Activated gamma-delta T cell (primary cell): ENCODE measurements around the gene CENPP.

Source experiments
- DNase-seq: peaks from one replicate; lab custom pipeline; 2025; lab: John Stamatoyannopoulos, UW

Gene CENPP

GRCh38 chr9:92508018-92508820, 182.5 kb downstream of the CENPP start:
- no peak for DNase-seq

- no peak for DNase-seq
These were observed 183.3 kb downstream of the CENPP start for GRCh38 chr9:92509050-92509449.

DNA sequence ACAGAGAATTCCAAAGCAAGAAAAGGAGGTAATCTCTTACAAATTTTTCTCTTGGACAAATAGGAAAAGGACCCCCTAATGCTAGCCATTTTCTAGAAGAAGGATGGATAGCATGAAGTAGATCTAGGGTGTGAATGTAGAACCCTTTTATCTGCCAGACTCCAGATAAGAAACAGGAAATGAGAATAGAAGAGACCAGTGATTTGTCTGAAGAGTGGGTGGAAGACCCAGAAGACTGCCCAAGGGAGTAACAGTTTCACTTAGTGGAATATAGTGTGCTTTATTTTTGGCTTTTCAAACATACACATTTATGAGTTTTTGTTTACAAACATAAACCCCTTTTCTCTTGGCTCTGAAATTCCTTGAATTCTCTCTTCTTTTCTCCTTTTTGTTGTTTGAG, 185.0 kb downstream of the CENPP start:
- no peak for DNase-seq

DNA sequence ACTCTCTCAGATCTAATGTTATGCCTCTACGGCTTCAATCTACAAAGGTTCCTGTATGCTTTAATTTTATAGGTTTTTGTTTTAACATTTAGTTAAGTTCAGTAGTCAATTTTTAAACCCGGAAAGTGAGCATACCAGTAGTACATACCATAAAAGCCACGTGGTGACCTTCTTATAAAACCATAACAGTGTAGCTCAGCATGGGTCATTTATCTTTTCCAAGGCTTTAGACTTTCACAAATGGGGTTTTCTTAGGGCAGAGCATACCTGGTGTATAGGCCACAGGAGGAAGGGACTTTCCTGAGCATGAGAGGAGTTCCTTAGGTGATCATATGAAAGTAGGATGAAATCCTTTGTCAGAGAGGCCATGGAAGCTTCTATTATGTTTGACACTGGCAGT, 186.9 kb downstream of the CENPP start:
- DNase-seq, result no peak

GRCh38 chr9:92513349-92513748, 187.6 kb downstream of the CENPP start:
- no peak for DNase-seq

GRCh38 chr9:92514635-92515034, 188.9 kb downstream of the CENPP start:
- no peak for DNase-seq

GRCh38 chr9:92516521-92516920, 190.8 kb downstream of the CENPP start:
- no peak for DNase-seq

- DNase-seq, result no peak
These were observed 191.3 kb downstream of the CENPP start for GRCh38 chr9:92517046-92517445.

- DNase-seq, result no peak
These were observed 192.4 kb downstream of the CENPP start for GRCh38 chr9:92518199-92518598.

DNA sequence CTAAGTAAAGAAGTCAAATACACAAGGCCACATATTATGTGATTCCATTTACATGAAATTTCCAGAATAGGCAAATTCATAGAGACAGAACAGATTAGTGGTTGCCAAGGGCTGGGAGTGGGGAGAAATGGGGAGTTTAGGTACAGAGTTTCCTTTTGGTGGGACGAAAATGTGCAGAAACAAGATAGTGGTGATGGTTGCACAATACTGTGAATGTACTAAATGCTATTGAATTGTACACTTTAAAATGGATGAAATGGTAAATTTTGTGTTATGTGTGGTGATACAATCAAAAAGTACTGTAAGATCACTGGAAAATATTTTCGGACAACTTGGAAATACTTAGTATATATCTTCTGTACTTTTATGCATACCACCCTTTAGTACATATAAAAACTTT, 195.1 kb downstream of the CENPP start:
- no peak for DNase-seq

GRCh38 chr9:92522983-92523970, 197.5 kb downstream of the CENPP start:
- DNase-seq, result no peak

GRCh38 chr9:92524881-92525280, 199.1 kb downstream of the CENPP start:
- DNase-seq, result no peak

GRCh38 chr9:92525306-92525705, 199.6 kb downstream of the CENPP start:
- DNase-seq, result no peak

- no peak for DNase-seq
These were observed 201.6 kb downstream of the CENPP start for GRCh38 chr9:92527291-92527828.

- DNase-seq, result no peak
These were observed 202.2 kb downstream of the CENPP start for GRCh38 chr9:92527832-92528521.

GRCh38 chr9:92528522-92528849, 202.7 kb downstream of the CENPP start:
- DNase-seq, result no peak

GRCh38 chr9:92529124-92529523, 203.4 kb downstream of the CENPP start:
- DNase-seq, result no peak

DNA sequence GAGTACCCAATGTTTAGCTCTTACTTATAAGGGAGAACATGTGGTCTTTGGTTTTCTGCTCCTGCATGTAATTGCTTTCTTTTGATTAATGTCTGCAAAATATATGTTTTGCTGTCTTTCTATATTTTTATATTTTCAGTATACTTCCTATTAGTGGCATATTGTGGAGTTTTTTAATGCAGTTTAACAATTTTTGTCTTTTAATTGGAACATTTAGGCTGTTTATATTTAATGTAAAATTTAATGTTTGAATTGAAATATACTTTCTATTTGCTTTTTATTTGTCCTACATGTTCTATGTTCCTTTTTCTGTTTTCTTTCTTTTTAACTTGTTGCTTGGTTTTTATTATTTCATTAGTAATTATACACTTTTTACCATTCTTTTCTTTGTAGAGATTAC, 205.1 kb downstream of the CENPP start:
- no peak for DNase-seq

- no peak for DNase-seq
These were observed 208.5 kb downstream of the CENPP start for GRCh38 chr9:92534204-92534603.

- no peak for DNase-seq
These were observed 208.9 kb downstream of the CENPP start for GRCh38 chr9:92534674-92535073.

DNA sequence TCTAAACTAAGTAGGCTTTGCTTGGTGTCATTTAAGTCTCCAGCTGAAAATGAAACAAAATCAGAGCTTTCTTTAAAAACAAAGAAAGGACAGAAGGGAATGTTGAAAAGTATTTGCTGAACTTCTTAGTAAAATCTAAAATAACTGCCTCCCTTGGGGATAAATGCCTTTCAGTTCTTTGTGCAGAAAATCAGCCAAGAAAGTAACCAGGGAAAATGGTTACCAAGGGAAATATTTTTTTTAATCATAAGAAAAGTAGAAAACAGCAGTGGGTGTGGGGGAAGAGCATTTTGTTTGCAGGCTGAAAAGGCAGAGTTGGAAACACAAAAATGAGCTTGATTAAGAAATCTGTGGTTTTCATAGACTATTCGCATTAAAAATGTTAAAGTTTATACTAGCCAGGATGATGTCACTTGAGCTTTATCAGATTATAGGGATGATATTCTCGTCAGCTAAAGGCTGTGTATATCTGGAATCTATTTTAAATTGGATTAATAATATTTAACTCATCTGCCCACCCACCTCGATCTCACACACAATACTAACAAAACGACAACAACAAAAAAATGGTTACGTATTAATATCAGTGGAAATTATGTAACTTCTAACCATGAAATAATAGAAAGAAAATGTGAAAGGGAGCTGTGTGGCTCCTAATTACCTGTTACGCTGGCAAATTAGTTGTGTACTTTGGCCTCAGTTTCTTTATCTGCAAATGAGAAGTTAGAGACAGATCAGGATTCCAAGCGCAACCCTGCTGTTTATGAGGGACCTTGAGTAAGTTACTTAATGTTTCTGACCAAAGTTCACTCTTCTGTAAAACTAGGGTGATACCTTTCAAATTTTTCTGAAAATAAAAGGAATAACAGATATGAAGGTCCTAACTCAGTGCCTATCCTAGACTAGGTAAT, 210.4 kb downstream of the CENPP start, which contains the start of gene ECM2:
Gene ECM2 (minus strand): TSS at position 51 of the 911 bp plus-strand sequence. CDS start 13,124 bp downstream, outside the sequence.
- DNase-seq, result no peak
